ENCODE measurements around the gene SLC66A1. TPM values are rescaled to one million over a fixed set of nuclear protein-coding genes. Genes with fewer than 3 reads are reported as not detected.

SLC66A1 gene
- total and polyA plus RNA-seq, 9 donors, result 2.4 to 15.2 (median 10.4) TPM

DNA sequence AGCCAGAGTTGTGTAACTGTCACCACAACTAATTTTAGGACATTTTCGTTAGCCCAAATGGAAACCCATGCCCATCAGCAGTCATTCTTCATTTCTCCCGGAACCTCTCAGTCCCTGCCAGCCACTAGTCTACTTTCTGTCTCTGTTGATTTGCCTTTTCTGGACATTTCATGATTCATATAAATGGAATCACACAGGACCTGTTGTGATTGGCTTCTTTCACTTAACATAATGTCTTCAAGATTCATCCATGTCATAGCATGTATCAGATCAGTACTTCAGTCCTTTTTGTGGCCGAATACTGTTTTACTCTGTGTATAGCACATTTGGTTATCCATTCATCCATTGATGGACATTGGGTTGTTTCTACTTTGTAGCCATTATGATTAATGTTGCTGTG lies 7.1 kb downstream of the SLC66A1 start:
- TF ChIP-seq POLR2A (IDR thresholded peaks at IDR 0.05), result no peak
- Histone ChIP-seq H3K4me1 (ENCODE audit: insufficient read depth) (no peaks in the 10 kb centered on the region), H3K9me3 (no peaks in the 10 kb centered on the region), H3K4me3 (no peak overlapping the region), H3K27me3 (no peaks in the 10 kb centered on the region), H3K36me3 (no peaks in the 10 kb centered on the region), H3K27ac (no peak overlapping the region)
- 87 to 91% (median 91%) methylated on average over 3 of the region's 3 CpGs for WGBS, 3 donors
- intact Hi-C loops (cut with DNase I), result no loop called here
- DNase-seq, result no peak

DNA sequence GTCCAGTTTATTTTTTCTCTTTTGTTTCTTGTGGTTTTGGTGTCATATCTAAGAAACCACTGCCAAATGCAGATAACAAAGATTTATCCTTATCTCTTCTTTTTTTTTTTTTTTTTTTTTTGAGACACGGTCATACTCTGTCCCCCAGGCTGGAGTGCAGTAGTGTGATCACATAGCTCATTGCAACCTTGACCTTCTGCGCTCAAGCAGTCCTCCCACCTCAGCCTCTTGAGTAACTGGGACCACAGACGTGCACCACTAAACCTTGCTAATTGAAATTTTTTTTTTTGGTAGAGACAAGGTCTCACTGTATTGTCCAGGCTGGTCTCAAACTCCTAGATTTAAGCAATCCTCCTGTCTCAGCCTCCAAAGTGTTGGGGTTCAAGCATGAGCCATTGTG lies 8.9 kb downstream of the SLC66A1 start:
- Histone ChIP-seq H3K9me3 (no peaks in the 10 kb centered on the region), H3K27ac (no peak overlapping the region), H3K4me3 (no peak overlapping the region), H3K36me3 (no peaks in the 10 kb centered on the region), H3K4me1 (ENCODE audit: insufficient read depth) (no peaks in the 10 kb centered on the region), H3K27me3 (no peaks in the 10 kb centered on the region)
- TF ChIP-seq EP300 (IDR thresholded peaks at IDR 0.05) (no peak), POLR2A (IDR thresholded peaks at IDR 0.05) (no peak)
- TF ChIP-seq, protein P1, sequence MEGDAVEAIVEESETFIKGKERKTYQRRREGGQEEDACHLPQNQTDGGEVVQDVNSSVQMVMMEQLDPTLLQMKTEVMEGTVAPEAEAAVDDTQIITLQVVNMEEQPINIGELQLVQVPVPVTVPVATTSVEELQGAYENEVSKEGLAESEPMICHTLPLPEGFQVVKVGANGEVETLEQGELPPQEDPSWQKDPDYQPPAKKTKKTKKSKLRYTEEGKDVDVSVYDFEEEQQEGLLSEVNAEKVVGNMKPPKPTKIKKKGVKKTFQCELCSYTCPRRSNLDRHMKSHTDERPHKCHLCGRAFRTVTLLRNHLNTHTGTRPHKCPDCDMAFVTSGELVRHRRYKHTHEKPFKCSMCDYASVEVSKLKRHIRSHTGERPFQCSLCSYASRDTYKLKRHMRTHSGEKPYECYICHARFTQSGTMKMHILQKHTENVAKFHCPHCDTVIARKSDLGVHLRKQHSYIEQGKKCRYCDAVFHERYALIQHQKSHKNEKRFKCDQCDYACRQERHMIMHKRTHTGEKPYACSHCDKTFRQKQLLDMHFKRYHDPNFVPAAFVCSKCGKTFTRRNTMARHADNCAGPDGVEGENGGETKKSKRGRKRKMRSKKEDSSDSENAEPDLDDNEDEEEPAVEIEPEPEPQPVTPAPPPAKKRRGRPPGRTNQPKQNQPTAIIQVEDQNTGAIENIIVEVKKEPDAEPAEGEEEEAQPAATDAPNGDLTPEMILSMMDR (IDR thresholded peaks at IDR 0.05), result no peak
- WGBS, 3 donors, result 77 to 79% (median 78%) methylated on average over 3 of the region's 3 CpGs
- no peak for DNase-seq
- intact Hi-C loops (cut with DNase I), result no loop called here

DNA sequence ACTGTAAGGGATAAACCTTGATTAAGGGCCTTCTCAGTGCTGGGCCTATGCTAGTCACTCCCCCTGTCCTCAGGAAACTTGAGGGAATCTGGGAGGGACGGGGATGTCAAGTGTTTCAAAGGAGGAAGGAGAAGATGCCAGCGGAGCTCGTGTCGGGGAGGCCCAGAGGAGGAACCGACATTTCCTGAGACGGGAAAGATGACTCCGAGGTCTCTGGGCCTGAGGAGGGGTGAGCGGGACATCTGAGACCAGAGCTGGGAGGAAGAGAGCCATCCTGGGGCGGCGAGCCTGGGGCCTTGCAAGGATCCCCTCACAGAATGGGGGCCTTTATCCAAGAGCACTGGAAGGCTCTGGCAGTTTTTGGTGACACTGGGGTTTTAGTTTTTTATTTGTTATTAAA lies 10.4 kb downstream of the SLC66A1 start:
- Histone ChIP-seq H3K4me1 (ENCODE audit: insufficient read depth) (no peaks in the 10 kb centered on the region), H3K4me3 (no peak overlapping the region), H3K36me3 (no peaks in the 10 kb centered on the region), H3K27me3 (no peaks in the 10 kb centered on the region), H3K9me3 (no peaks in the 10 kb centered on the region), H3K27ac (no peak overlapping the region)
- intact Hi-C loops (cut with DNase I), result no loop called here
- TF ChIP-seq, protein P1 (IDR thresholded peaks at IDR 0.05), result no peak
- TF ChIP-seq EP300 (IDR thresholded peaks at IDR 0.05) (no peak), POLR2A (IDR thresholded peaks at IDR 0.05) (no peak)
- 67 to 78% (median 74%) methylated on average over 10 of the region's 10 CpGs for whole genome bisulfite sequencing, 3 donors
- peak in 1 of 5 donors; percentile 14 for DNase-seq

DNA sequence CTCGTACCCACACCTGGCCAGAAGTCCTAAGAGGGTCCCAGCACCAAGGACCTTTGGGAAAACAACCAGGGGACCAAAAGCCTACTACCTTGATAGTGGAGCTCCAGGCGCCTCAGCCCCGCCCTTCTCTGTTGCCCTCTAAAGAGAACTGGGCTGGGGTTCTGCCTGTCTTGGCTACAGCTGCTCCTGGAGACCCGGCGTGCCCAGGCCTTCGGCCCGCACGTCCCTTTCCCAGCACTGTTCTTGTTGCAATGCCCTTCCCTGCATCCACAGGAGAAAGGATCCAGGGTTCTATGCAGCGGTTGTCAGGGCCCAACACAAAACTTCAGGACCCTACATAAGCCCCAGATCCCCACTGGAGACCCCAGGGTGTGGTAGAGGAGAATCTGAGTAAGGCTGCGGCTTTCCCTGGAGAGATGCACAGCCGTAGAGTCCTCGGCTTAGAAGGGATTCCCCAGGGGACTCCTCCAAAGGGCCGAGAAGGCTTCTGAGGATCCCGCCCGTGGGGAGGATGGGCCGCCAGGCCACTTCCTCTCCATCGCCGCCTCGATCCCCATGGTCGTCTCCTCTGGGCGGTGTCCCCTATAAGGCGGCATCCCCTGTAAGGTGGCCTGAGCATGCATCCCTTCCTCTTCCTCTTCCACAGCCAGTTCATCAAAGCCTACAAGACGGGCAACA lies 12.0 kb downstream of the SLC66A1 start:
- WGBS, 3 donors, result 85 to 91% (median 86%) methylated on average over 18 to 23 of the region's 23 CpGs
- intact Hi-C loops (cut with DNase I), result no loop called here

DNA sequence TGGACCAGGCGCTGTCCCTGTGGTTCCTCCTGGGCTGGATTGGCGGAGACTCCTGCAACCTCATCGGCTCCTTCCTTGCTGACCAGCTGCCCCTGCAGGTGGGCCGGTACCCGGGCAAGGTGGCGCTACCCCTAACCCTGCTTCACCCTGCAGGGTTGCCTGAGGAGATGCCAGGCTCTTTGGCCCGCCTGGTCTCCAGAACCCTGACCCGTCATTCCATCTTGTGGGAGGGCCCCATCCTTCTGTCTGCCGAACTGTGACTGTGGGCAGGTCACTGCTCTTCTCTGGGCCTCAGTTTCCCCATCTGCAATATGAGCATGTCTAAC lies 12.5 kb downstream of the SLC66A1 start:
- intact Hi-C loops (cut with DNase I), result no loop called here
- Histone ChIP-seq H3K36me3 (no peaks in the 10 kb centered on the region), H3K27ac (no peak overlapping the region), H3K9me3 (no peaks in the 10 kb centered on the region), H3K4me1 (ENCODE audit: insufficient read depth) (no peaks in the 10 kb centered on the region), H3K27me3 (no peaks in the 10 kb centered on the region), H3K4me3 (no peak overlapping the region)
- TF ChIP-seq EP300 (IDR thresholded peaks at IDR 0.05), result no peak
- TF ChIP-seq POLR2A (IDR thresholded peaks at IDR 0.05), result no peak
- TF ChIP-seq, protein P1 (IDR thresholded peaks at IDR 0.05), result no peak
- DNase-seq, result no peak
- 89 to 97% (median 94%) methylated on average over 9 of the region's 9 CpGs for WGBS, 3 donors

More for the DNA sequence above, 12.0 kb downstream of the SLC66A1 start:
- Histone ChIP-seq H3K4me3 (no peak overlapping the region), H3K36me3 (no peaks in the 10 kb centered on the region), H3K9me3 (no peaks in the 10 kb centered on the region), H3K27me3 (no peaks in the 10 kb centered on the region), H3K27ac (no peak overlapping the region), H3K4me1 (ENCODE audit: insufficient read depth) (no peaks in the 10 kb centered on the region)
- no peak for TF ChIP-seq POLR2A (IDR thresholded peaks at IDR 0.05)
- TF ChIP-seq, protein P1 (IDR thresholded peaks at IDR 0.05), result no peak
- TF ChIP-seq EP300 (IDR thresholded peaks at IDR 0.05), result no peak
- no peak for DNase-seq
